MM.1S (cell line): ENCODE data around the gene OR5AK2.

Experiments used
- DNase-seq: peaks from one replicate; pipeline ENCODE4 v3.0.0-alpha.2; 2015
- H2AFZ ChIP-seq: fragments of 300-600 bp; sonication (generic); 2 replicates; pipeline ENCODE4 v1.6.0; 2016; ENCODE audit warnings: antibody characterized with exemption, low read length
- H3F3A ChIP-seq: fragments of 300-600 bp; sonication (generic); 2 replicates; pipeline ENCODE4 v1.6.1; 2016; ENCODE audit warnings: mild to moderate bottlenecking, antibody characterized with exemption, low read length, moderate library complexity, mixed read lengths; ENCODE audit not compliant: insufficient read depth
- H3K27ac ChIP-seq: fragments of 300-600 bp; sonication (generic); 2 replicates; pipeline ENCODE4 v1.5.1; 2016; ENCODE audit warnings: mild to moderate bottlenecking, low read length
- H3K27me3 ChIP-seq: fragments of 300-600 bp; sonication (generic); replicated peaks from 2 replicates; pipeline ENCODE4 v1.6.0; 2016; ENCODE audit warnings: low read length; ENCODE audit not compliant: insufficient read depth
- H3K36me3 ChIP-seq: fragments of 300-600 bp; sonication (generic); replicated peaks from 2 replicates; pipeline ENCODE4 v1.6.1; 2016; ENCODE audit warnings: mild to moderate bottlenecking, low read length, mixed read lengths; ENCODE audit not compliant: insufficient read depth
- H3K4me1 ChIP-seq: fragments of 300-600 bp; sonication (generic); 2 replicates; pipeline ENCODE4 v1.6.1; 2016; ENCODE audit warnings: low read length, mixed read lengths
- H3K4me2 ChIP-seq: fragments of 300-600 bp; sonication (generic); 2 replicates; pipeline ENCODE4 v1.6.0; 2016; ENCODE audit warnings: low read depth, low read length
- H3K4me3 ChIP-seq: fragments of 300-600 bp; sonication (generic); 2 replicates; pipeline ENCODE4 v1.5.1; 2016; ENCODE audit warnings: low read length, mixed read lengths
- H3K79me2 ChIP-seq: fragments of 300-600 bp; sonication (generic); 2 replicates; pipeline ENCODE4 v1.6.1; 2016; ENCODE audit warnings: mixed run types, low read length, mixed read lengths
- H3K9ac ChIP-seq: fragments of 300-600 bp; sonication (generic); 2 replicates; pipeline ENCODE4 v1.6.1; 2016; ENCODE audit warnings: low read length, mixed read lengths
- H3K9me2 ChIP-seq: fragments of 300-600 bp; sonication (generic); replicated peaks from 2 replicates; pipeline ENCODE4 v1.6.1; 2016; ENCODE audit warnings: mild to moderate bottlenecking, low read length, mixed read lengths; ENCODE audit not compliant: insufficient read depth
- H3K9me3 ChIP-seq: fragments of 300-600 bp; sonication (generic); replicated peaks from 2 replicates; pipeline ENCODE4 v1.6.1; 2016; ENCODE audit warnings: mild to moderate bottlenecking, low read length, mixed read lengths; ENCODE audit not compliant: insufficient read depth
- H4K20me1 ChIP-seq: fragments of 300-600 bp; sonication (generic); 2 replicates; pipeline ENCODE4 v1.6.1; 2016; ENCODE audit warnings: mild to moderate bottlenecking, low read length, moderate library complexity, mixed read lengths; ENCODE audit not compliant: insufficient read depth
- EZH2 ChIP-seq: fragments of 300-600 bp; sonication (generic); optimal IDR thresholded peaks from 2 replicates; pipeline ENCODE3; 2017; ENCODE audit warnings: low read depth, mild to moderate bottlenecking, antibody characterized with exemption, low read length, mixed read lengths
- EZH2phosphoT487 ChIP-seq: fragments of 300-600 bp; sonication (generic); IDR thresholded peaks from 2 replicates; pipeline ENCODE4 v1.6.1; 2018; ENCODE audit warnings: antibody characterized with exemption, low read length
- TF ChIP-seq, protein P1 (sequence below): fragments of 300-600 bp; sonication (generic); IDR thresholded peaks from 2 replicates; pipeline ENCODE4 v1.5.1; 2016; ENCODE audit warnings: antibody characterized with exemption, low read length, mixed read lengths

The OR5AK2 gene

GRCh38 chr11:56990702-56991101 is 2.0 kb downstream of the OR5AK2 start:
- no peak for TF ChIP-seq EZH2
- no peak for TF ChIP-seq EZH2phosphoT487
- TF ChIP-seq, protein P1, sequence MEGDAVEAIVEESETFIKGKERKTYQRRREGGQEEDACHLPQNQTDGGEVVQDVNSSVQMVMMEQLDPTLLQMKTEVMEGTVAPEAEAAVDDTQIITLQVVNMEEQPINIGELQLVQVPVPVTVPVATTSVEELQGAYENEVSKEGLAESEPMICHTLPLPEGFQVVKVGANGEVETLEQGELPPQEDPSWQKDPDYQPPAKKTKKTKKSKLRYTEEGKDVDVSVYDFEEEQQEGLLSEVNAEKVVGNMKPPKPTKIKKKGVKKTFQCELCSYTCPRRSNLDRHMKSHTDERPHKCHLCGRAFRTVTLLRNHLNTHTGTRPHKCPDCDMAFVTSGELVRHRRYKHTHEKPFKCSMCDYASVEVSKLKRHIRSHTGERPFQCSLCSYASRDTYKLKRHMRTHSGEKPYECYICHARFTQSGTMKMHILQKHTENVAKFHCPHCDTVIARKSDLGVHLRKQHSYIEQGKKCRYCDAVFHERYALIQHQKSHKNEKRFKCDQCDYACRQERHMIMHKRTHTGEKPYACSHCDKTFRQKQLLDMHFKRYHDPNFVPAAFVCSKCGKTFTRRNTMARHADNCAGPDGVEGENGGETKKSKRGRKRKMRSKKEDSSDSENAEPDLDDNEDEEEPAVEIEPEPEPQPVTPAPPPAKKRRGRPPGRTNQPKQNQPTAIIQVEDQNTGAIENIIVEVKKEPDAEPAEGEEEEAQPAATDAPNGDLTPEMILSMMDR: no peak
- Histone ChIP-seq H3K27me3 (no peaks in the 10 kb centered on the region), H2AFZ (no peak overlapping the region), H3K9me2 (no peaks in the 10 kb centered on the region), H4K20me1 (no peaks in the 10 kb centered on the region), H3K4me1 (no peaks in the 10 kb centered on the region), H3K27ac (no peak overlapping the region), H3K4me2 (no peak overlapping the region), H3K9me3 (no peaks in the 10 kb centered on the region), H3F3A (no peaks in the 10 kb centered on the region), H3K9ac (no peak overlapping the region), H3K79me2 (no peaks in the 10 kb centered on the region), H3K4me3 (no peak overlapping the region), H3K36me3 (no peaks in the 10 kb centered on the region)
- DNase-seq: no peak

DNA sequence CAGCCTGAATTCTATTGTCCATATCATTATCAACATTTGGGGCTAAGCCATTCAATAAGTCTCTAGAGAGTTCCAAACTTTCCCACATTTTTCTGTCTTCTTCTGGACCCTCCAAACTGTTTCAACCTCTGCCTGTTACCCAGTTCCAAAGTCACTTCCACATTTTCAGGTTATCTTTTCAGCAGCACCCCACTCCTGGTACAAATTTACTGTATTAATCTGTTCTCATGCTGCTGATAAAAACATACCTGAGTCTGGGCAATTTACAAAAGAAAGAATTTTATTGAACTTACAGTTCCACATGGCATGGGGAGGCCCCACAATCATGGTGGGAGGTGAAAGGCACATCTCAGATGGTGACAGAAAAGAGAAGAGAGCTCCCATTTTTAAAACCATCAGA is 5.8 kb downstream of the OR5AK2 start:
- Histone ChIP-seq H3K27me3 (no peaks in the 10 kb centered on the region), H2AFZ (no peak overlapping the region), H3K4me1 (no peaks in the 10 kb centered on the region), H3K9me3 (no peaks in the 10 kb centered on the region), H3K4me3 (no peak overlapping the region), H3F3A (no peaks in the 10 kb centered on the region), H3K9me2 (no peaks in the 10 kb centered on the region), H3K4me2 (no peak overlapping the region), H3K27ac (no peak overlapping the region), H3K9ac (no peak overlapping the region), H4K20me1 (no peaks in the 10 kb centered on the region), H3K36me3 (no peaks in the 10 kb centered on the region), H3K79me2 (no peaks in the 10 kb centered on the region)
- TF ChIP-seq, protein P1: no peak
- TF ChIP-seq EZH2: no peak
- TF ChIP-seq EZH2phosphoT487: no peak
- DNase-seq: no peak

DNA sequence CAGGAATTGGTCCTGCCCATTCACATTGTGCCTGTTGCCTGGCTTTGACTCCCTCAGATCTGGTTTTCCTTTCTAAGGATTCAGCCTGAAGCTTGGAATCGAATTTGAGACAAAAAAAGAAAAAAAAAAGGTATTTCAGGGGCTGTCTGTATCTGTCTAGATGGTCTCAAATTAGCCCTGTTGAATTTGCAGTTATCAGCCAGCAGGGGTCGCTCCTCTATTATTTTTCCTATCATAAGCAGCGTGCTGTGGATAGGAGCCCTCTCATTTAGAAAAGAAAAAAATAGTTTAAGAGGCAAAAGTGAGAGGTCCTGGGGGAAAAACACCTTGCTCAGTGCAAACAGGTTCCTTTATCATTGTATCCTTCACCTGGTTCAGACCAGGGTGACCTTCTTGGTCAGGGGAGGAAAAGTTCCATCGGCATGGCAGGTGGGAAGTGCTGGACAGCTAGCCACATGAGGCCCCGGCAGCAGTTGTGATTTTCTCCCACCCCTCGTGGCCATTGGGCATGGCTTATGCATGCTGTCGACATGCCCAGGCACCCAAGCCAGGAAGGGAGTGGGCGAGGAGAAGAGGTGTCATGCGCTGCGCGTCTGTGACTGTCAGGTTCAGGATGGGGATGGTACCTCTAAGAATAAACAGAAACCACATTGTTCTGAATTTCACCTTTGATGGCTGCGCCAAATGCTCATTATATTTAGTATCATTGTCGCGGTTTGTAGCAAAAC is 13.1 kb downstream of the OR5AK2 start:
- Histone ChIP-seq H3K27ac (no peak overlapping the region), H3K4me1 (no peaks in the 10 kb centered on the region), H2AFZ (no peak overlapping the region), H3K4me3 (no peak overlapping the region), H3K9me2 (no peaks in the 10 kb centered on the region), H4K20me1 (no peaks in the 10 kb centered on the region), H3K27me3 (no peaks in the 10 kb centered on the region), H3K9ac (no peak overlapping the region), H3K9me3 (no peaks in the 10 kb centered on the region), H3K4me2 (no peak overlapping the region), H3K36me3 (no peaks in the 10 kb centered on the region), H3F3A (no peaks in the 10 kb centered on the region), H3K79me2 (no peaks in the 10 kb centered on the region)
- no peak for DNase-seq
- no peak for TF ChIP-seq EZH2
- TF ChIP-seq, protein P1: peak; percentile 33
